Stromal cell of bone marrow (primary cell): ENCODE results near the gene SFTPA2.
"Not testable (repeated sequence)": the region's sequence is repeated elsewhere in the genome, so short reads cannot be mapped to it uniquely, and the experiment has no call there.

ENCODE experiments used
- DNase-seq: peaks from one replicate; pipeline ENCODE4 v3.0.0-alpha.2; 2012; ENCODE audit warnings: low read depth

SFTPA2 gene

DNA sequence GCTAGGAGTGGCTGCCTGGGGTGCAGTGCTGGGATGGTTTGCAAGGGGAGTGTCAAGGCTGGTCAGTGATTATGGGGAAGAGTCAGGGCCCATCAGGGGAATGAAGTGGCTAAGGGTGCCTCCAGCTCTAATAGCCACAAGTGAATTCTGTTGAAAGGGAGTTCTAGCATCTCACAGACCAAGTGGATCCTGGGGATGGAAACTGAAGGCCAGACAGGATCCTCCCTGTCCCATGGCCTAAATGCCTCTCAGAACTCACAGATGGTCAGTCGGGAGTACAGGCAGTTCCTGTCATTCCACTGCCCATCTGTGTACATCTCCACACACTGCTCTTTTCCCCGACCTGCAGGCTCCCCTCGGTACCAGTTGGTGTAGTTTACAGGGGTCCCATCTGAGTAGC lies 3.2 kb downstream of the SFTPA2 start:
- not testable (repeated sequence) for DNase-seq

DNA sequence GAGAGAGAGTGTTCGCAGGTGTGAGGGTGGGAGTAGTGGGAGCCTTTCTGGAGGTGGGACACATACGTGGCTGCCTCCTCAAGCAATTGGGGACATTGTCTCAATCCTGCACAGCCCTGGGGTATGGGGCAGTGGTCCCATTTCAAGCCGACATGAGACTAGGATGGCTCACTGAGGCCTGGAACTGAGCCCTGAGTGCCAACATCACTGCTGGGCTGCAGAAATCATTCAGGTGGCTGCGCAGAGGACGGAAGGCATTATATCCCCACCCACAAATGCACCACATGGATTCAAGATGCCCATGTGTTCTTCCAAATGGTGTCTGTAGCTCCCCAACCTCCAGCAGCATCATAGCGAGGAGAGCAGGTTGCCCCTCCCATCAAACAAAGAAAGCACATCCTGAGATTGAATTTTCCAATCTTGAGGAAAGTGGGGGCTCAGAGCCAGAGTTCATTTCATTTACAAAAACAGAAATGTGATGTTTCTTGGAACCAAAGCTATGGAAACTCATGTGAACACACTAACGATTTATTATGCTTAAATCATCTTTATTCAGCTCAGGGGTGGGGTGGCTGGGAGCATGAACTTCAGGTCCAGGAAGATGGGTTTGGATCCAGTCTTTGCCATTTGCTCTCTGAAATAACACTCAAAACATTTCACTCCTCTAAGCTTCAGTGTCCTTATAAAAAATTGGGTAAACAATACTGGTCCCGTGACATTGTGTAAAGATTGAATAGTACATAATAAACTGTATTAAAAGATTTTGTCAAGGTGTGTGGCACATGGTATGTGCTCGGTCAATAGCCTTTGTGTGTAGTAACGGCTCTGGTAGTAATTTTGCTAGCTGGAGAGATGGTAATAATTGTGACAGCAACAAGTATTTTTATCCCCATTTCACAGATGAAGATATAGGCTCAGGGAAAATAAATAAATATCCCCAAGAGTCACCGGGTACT lies 4.6 kb downstream of the SFTPA2 start:
- no peak for DNase-seq

DNA sequence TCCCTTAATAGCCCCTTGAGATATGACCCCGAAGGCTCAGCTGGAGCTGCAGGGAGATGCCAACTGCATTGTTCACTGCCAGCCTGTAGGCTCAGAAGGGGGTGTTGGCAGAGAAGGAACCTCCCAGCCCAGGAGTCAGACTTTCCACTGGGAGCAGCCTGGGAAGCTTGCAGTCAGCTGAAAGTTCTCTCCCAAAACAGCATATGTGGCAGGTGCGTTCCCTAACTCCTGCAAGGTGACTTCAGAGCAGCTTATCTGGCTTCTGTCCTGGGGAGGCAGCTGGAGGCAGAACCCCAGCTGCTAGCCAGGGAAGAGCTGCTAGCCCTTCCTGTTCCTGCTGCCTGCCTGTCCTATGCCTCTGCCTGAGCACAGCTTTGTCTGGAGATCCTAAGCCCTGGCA lies 8.1 kb downstream of the SFTPA2 start:
- no peak for DNase-seq

DNA sequence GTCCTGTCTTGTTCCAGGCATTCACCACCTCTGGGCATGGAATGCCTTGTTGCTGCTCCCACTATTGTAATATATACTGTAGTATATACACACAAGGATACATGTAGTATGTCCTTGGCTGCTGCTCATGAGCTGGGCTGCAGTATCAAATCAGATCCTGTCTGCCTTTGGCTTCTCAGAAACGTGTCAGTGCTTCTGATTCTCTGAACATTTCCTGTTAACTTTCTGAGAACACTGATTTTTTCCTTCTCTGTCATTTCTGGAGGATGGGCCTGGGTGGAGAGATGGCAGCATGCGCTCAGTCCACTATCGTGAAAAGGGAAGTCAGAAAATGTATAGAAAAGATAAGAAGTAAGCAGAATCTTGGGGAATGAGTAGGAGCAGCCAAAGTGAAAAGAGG lies 12.2 kb downstream of the SFTPA2 start:
- no peak for DNase-seq

DNA sequence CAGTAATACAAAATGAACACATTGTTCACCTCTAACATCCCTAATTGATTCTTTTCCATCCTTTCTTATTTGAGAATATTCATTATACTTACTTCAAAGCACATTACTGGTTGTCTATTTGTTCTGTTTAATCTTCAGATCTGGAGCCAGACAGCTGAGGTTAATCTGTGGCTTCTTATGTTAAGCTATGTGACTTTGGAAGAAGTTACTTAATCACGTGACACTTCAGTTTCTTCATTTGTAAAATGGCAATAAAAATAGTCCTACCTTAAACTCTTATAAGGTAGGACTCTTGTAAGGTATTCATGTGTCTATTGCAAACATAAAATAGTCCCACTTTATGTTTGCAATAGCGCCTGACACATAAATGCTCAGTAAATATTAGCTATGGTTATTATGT lies 13.1 kb downstream of the SFTPA2 start:
- DNase-seq = not testable (repeated sequence)

DNA sequence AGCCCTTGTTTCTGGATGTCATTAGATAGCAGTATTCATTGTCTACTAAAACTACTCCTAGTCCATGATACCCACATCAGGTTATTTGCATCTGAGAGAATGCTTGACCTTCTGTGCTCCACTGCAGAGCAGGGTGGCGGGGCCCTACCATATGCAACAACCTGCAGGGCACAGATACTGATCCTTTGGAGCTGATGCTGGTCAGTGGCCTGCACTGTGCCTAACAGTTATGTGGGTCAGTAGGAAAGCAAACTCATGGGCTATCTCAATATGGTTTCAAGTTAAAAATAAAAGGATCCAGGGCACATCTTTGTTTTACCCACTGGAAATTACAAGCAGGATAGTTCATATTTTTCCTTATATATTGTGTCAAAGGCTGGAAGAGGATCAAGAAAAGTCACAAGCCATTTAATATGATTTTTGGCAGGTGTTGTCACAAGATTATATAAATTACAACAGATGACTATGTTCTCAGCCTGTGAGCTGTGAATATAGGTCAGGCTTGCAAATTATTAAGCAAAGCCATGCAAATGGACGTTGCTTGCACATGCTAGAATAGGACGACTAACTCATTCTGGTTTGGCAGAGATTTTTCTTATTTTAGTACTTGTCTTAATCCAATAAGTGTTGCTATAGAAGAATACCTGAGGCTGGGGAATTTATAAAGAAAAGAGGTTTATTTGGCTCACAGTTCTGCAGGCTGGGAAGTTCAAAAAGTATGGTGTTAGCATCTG lies 15.1 kb downstream of the SFTPA2 start:
- not testable (repeated sequence) for DNase-seq

DNA sequence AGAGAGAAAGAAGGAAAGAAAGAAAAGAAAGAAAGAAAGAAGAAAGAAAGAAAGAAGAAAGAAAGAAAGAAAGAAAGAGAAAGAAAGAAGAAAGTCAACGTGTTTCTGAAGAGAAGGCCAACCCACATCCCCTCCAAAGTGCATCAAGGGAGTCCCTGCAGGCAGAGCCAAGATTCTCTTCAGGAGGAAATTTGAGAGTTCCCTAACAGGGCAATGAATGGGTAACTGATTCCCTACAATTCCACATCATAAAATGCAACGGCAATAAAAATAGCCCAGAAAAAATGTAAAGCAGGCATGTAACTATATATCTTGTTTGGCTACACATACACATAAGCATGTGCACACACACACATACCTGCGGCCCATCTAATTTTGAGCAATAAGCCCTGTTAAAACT lies 15.8 kb downstream of the SFTPA2 start:
- not testable (repeated sequence) for DNase-seq

DNA sequence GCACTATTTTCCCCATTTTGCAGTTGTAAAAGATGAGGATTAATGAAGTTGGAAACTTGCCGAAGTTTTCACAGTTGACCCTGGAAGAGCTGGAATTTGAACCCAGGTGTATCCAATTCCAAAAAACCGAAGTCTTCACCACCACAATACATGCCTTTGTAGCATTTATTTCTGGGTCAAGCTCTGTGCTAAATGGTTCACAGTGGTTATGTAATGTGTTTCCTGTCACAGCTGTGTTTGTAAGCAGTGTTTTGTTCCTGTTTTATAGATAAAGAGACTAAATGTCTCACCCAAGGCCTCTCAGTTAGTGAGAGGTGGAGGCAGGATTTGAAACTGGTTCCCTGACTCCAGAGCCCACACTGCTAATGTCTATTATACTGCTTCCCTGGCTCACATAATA lies 17.6 kb downstream of the SFTPA2 start:
- no peak for DNase-seq

DNA sequence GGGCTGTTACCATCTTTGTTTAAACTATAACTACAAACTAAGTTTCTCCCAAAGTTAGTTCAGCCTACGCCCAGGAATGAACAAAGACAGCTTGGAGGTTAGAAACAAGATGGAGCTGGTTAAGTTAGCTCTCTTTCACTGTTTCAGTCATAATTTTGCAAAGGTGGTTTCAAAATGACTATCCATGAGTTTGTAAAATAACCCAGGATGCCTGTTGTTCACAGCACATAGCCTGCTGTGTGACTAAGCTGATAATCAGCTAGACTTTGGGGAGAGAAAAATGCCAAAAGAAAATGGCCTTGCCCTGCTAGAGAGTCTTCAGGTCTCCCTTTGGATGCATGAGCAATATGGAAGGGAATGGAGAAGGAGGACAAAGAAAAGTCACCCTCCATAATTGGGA lies 19.3 kb downstream of the SFTPA2 start:
- DNase-seq = not testable (repeated sequence)

DNA sequence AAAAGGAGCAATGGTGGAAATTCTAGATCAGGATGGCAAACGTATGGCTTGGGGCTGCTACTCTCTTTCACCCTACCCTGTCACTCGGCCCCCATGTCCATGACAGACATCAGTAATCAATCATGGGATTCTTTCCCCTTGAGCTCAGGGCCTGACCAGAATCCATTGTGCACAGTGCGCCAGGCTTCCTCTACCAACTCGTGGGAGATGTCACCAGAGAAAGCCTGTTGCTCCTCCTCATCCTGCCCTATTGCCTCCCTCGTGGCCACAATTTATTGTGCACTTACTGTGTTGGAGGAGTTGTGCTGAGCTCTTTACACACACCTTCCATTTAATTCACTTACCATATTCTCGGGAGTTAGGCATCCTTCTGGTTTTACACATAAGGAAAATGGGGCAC lies 21.9 kb downstream of the SFTPA2 start:
- DNase-seq = not testable (repeated sequence)

DNA sequence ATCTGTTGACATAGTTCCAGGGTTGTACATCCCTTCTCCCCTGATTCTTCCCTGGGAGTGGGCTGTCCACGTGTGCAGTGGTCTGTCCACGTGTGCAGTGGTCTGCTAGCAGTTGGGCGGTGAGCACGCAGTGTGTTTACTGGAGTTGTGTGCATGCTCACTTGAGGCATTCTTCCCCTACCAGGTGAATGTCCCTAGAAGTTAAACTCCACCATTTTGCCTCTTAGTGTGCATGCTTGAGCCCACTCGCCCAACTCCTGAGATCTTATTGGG lies 26.4 kb downstream of the SFTPA2 start:
- not testable (repeated sequence) for DNase-seq

DNA sequence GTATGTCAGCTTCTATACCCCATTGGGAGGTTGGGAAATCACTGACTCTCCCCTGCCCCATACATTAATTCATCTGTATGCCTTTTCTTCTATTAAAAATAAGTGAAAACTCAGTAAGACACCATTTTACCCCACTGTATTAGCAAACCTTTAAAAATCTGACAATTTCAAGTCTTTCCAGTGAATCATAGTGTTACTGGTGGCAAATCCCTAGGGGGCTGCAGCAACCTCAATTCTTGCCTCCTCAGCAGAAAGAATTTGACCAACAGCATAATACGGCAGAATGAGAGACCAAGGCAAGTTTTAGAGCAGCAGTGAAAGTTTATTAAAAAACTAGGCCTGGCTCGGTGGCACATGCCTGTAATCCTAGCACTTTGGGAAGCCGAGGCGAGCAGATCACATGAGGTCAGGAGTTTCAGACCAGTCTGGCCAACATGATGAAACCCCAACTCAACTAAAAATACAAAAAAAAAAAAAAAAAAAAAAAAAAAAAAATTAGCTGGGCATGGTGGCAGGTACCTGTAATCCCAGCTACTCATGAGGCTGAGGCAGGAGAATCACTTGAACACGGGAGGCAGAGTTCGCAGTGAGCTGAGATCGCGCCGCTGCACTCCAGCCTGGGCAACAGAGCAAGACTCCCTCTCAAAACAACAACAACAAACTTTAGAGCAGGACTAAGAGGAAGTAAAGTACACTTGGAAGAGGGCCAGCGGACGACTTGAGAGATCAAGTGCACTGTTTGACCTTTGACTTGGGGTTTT lies 26.9 kb downstream of the SFTPA2 start:
- DNase-seq = peak; percentile 20

DNA sequence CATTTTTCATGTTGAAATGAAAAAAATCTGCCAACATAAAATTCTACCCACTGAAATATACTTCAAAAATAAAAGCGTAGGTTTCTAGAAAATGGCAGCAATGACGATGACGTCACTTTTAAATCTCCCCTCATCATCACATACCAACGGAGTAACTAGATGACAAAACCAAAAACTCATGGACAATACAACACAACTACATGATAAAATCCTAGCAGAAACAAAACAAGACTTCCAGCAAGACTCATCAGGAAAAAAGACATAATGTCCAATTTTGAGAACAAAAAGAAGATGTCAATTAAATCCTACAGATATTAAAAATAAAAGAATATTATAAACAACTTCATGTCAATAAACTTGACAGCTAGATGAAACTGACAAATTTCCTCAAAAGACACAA lies 31.9 kb downstream of the SFTPA2 start:
- DNase-seq = not testable (repeated sequence)

DNA sequence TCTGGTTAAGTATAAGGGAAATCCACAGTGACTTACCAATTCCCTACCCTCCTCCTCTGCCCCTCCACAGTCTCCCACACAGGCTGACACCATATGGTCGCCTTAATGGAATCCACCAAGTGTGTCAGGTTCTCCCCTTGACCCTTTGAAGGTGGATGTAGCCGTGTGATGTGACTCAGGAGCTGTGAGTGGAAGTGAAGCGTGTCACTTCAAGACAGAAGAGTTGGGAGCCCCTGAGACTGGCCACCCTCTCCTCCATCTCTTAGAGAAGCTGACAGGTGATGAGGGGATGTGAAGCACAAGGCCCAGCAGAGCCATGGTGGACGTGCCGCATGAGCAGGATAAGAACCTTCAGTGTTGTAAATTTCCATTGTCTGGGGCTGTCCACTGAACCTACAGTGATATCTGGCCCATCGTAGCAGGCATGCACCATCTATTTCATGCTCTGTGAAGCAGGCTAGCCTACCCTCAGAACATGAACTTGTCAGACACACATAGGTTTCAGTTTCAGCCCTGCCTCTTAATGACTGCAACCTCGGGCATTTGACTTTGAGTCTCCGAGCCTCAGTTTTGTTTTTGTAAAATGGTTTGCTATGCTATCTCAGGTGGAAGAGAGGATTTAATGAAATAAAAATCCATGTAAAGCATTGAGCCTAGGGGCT lies 35.0 kb downstream of the SFTPA2 start:
- DNase-seq = not testable (repeated sequence)

DNA sequence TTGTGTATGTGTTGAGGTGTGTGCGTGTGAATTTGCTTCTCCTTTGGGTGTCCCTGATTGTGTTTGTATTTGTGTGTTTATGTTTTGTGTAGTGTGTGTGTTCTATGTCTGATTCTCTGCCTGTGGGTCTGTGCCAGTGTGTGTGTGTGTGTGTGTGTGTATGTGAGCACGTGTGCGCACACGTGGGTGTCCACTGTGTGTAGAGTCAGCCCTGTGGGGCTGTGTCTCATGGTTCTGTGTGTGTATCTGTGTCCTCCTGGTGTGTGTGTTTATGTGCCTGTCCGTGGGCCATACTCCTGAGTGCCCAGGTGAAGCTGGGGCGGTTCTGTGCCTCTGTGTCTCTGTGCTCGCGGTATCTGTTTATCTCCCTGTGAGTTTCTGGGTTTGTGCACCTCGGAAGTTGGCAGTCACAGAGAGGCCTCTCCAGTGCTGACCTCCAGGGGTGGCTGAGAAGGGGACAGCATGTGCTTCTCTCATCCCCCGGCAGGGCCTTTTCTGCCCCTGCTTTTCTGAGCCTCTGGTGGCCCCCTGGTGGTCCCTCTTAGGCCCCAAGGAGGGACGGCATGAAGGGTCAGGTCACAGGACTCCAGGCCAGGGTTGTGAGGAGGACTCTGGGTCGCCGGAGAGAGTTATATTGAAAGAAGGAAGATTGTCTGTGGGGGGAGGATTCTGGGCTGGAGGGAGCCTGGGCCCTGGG lies 36.9 kb downstream of the SFTPA2 start:
- DNase-seq = not testable (repeated sequence)

DNA sequence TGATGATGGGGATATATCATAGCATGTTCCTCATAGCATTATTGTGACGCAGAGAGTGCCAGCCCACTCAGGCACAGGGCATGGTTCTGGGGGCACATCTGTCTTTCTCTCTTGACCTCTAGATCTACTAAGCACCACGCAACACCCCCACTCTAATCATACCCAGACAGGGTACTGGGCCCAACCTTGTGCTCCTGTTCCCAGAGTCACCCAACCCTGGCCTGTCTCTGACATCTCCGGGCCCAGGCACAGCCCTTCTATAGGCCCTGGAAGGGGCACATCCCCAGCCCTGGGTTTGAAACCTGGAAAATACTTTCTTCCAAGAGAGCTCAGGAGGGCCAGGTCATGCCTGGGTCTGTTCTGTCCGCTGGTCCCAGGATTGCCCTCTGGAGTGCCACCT lies 37.7 kb downstream of the SFTPA2 start:
- not testable (repeated sequence) for DNase-seq

DNA sequence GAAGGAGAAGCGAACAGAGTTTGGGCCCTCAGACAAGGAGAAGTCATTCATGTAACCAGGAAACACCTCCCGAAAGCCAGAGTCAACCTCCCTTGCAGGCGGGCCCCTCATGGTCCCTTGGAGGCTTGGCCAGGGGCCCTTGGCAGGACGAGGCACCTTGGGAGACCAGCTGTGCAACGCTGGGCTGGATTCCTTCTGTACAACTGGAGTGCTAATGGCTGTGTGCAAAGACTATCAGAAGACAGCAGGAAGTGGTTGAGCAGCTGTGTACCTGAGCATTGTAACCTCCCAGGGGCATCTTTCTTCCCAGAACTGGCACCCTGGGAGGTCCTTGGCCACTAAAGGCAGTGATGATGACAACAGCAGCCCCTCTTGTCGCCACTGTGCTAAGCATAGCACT lies 38.5 kb downstream of the SFTPA2 start:
- DNase-seq = not testable (repeated sequence)

DNA sequence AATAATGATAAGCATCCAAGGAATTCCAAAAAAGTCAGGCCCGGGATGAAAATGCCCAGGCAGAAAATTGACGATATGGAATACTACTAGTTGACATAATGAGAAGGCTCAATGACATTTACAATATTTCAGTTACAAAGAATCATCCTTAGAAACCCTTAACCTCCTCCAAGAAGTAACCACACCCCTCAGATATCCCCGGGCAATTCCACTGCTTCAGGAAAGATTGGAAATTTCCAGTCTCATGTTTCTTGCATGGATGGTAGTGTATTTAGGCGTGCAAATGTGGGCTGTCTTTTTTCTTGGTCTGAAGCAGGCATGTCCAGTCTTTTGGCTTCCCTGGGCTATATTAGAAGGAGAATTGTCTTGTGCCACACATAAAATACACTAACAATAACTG lies 42.6 kb downstream of the SFTPA2 start:
- DNase-seq = not testable (repeated sequence)

DNA sequence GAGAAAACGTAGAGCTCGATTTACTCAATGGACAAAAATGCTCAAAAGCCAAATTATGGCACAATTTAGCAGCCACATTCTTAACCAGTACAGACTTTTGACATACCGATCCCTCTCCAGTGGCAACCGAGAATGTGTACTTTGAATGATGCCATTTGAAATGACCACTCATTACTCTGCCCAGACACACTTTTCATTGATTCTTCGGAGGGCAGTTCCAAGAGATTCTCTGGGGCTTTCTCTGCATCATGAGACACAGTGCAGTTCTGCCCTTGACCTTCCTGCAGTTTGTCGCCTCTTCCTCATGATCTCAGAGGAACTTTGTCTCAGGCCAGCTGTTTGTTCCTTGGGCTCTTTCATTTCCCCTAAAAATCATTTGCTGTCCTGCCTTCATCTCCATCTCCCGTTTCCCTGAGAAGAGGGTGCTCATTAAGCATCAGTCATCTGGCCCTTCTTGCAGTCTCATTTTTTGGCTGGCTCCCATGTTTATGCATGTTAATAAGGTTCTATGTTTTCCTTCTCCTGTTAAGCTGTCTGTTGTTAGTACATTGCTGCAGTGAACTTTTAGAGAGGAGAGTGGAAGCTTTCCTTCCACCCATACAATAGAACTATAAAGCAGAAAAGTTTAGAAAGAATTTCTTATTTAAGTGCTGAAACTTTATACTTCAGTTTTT lies 43.5 kb downstream of the SFTPA2 start:
- DNase-seq = peak; percentile 12

DNA sequence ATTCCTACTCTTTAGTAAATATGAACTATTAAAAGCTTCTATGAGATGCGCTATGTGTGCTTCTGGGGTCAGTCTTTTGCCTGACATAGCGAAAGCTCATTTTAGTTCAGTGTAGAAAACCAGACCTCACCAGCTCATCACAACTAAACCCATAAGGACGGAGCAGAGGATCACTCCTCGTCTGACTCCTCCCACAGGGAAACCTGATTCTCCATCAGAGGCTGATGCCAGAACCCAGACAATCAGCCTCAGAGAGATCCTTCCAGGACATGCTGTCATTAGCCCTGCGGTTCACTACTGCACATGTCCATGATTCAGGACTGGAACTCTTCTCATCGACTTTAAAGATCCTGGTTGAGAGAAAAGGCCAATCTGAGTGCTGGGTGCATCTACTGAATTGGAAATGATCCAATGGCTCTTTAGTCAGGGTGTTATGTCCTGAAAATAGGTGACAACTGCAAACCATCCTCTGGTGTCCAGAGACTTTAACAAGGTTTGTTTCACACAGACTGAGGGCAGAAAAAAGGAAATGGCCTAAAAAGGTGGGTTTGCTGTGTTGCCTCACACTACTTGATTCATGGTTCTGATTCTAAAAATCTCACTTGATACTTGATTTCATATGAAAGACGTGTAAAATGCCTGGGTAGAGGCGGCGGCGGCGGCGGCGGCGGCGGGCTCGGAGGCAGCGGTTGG lies 48.2 kb downstream of the SFTPA2 start, which contains the start of gene EIF5AL1:
EIF5AL1 (plus strand) TSS at position 643 of the 693 bp plus-strand sequence. CDS start 117 bp downstream, outside the sequence.
- DNase-seq = not testable (repeated sequence)
